ENCODE results near the gene POFUT1.

The POFUT1 gene

DNA sequence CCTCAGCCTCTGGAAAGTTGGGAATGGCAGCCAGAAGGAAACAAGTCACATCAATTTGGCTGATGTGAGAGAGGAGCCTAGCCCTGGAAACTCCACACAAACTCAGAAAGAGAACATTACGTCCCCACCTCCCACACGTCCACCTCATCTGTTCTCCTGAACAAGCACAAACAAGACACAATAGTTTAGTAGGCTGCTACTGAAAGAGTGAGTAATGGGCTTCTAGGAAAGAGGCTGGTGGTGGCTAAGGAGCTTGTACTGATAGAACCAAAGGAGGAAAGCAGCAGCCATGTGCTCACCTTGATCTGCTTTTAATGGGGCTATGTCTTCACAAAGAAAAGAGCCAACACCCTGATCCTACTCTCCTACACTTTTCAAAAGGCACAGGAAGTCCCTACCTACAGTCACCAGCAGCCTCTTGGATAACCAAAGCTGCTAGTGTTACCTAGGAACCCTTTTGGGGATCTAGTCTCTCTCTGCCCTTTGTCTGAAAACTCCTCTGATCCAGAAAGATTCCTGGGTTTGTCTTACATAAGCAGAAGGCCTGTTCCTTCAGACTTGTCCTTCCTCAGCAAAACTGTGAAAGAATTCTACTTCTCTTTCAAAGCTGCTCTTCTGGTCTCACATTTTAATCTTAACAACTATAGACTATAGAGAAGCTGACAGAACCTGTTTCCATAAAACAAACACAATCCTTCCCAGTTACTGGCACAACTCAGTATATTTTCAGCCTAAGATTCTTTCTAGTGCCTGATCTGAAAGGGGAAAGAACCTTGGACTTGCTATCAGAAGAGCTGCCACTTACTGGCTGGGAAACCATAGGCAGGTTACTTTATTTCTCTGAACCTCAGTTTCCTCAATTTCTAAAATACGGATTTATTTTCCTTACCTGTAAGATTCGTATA is 3.2 kb upstream of the POFUT1 start:
- WGBS, 2 donors (ENCODE audit: extremely low coverage in 2 of 2, insufficient read length in 2 of 2, insufficient replicate concordance in 1 of 2), result no CpG with 5 or more reads among the region's 4 CpGs
- H4K8ac ChIP-seq (ENCODE audit: low read depth, low read length), result no peak overlapping the region
- no peak overlapping the region for H2AFZ ChIP-seq (ENCODE audit: low read length)
- H3K27me3 ChIP-seq (ENCODE audit: control insufficient read depth in 3 of 3, insufficient read depth in 3 of 3, low read depth in 1 of 3, low read length in 3 of 3), result no peaks in the 10 kb centered on the region
- H2BK5ac ChIP-seq (ENCODE audit: low read length), result no peak overlapping the region
- H3K14ac ChIP-seq (ENCODE audit: low read length), result no peak overlapping the region
- no peak overlapping the region for H3K4ac ChIP-seq (ENCODE audit: low read length)
- H3K18ac ChIP-seq (ENCODE audit: low read length), result no peak overlapping the region
- no peak overlapping the region for H2BK15ac ChIP-seq (ENCODE audit: low read length)
- peaks cover 11 to 22% of the 10 kb centered on the region in 2 donors for H3K4me1 ChIP-seq (ENCODE audit: control insufficient read depth in 2 of 2, insufficient read depth in 1 of 2, low read depth in 1 of 2, low read length in 2 of 2)
- no peak overlapping the region for H3K27ac ChIP-seq (replicated peaks; ENCODE audit: low read length)
- peaks cover 22 to 64% of the 10 kb centered on the region in 2 donors for H3K36me3 ChIP-seq (replicated peaks in 1 of 2; ENCODE audit: control insufficient read depth in 2 of 2, insufficient read depth in 2 of 2, low read length in 2 of 2)
- DNase-seq (ENCODE audit: low spot score), result no peak
- H3K9me3 ChIP-seq (replicated peaks in 1 of 2; ENCODE audit: control insufficient read depth in 2 of 2, insufficient read depth in 1 of 2, low read depth in 1 of 2, low read length in 2 of 2), result no peaks in the 10 kb centered on the region
- no peak overlapping the region for H3K4me3 ChIP-seq (ENCODE audit: low read length in 2 of 2)
- peaks cover 7% of the 10 kb centered on the region for H3K79me1 ChIP-seq (ENCODE audit: low read depth, low read length)
- no peak overlapping the region for H2BK12ac ChIP-seq (ENCODE audit: low read length)
- H2BK120ac ChIP-seq (ENCODE audit: low read depth, low read length), result no peak overlapping the region
- H3K9ac ChIP-seq (ENCODE audit: low read depth, low read length, poor library complexity), result no peak overlapping the region
- no peak overlapping the region for H3K23ac ChIP-seq (ENCODE audit: low read depth, low read length, poor library complexity)
- H3K4me2 ChIP-seq (ENCODE audit: insufficient read depth, low read length, poor library complexity, severe bottlenecking), result no peak overlapping the region
- no peak overlapping the region for H2AK5ac ChIP-seq (ENCODE audit: low read depth, low read length)
- no peak overlapping the region for H4K91ac ChIP-seq (ENCODE audit: low read depth, low read length, poor library complexity)

DNA sequence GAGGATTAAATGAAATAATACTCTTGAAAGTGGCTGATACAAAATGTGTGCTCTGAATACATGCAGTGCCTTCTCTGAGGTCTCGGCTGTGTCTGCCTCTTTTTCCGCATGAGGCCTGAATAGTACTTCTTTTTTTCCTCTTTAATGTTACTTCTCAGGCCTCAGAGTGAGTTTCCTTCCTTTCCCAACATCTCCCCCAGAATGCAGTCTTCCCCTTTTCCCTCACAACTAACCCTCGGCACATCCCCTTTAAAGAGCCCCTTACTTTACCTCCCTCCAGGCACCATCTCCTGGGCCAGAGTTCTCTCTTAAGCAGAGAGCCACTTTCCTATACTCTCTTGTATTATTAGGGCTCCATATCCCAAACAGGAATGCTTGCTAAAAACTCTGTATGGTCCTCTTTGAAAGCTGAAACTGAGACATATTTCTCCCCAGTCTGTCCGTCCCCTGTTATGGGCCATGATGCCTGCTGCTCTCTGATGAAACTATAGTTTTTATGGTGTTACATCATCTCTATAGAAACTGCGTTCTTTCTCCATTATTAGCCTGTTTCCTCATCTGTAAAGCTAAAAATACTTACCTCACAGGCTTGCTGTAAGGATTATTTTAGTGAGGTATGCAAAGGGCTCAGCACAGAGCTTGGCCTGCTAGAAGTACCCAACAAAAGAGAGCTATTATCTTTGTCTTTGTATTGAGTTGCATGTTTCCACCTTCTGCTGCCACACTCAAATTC is 2.4 kb upstream of the POFUT1 start:
- no peak overlapping the region for H2AFZ ChIP-seq (ENCODE audit: low read length)
- H3K9me3 ChIP-seq (replicated peaks in 1 of 2; ENCODE audit: control insufficient read depth in 2 of 2, insufficient read depth in 1 of 2, low read depth in 1 of 2, low read length in 2 of 2), result no peaks in the 10 kb centered on the region
- no peak overlapping the region for H3K18ac ChIP-seq (ENCODE audit: low read length)
- H3K4me3 ChIP-seq (ENCODE audit: low read length in 2 of 2), result no peak overlapping the region
- H2BK12ac ChIP-seq (ENCODE audit: low read length), result no peak overlapping the region
- no peak overlapping the region for H3K4ac ChIP-seq (ENCODE audit: low read length)
- H2BK15ac ChIP-seq (ENCODE audit: low read length), result no peak overlapping the region
- H3K36me3 ChIP-seq (replicated peaks in 1 of 2; ENCODE audit: control insufficient read depth in 2 of 2, insufficient read depth in 2 of 2, low read length in 2 of 2), result peaks cover 22 to 64% of the 10 kb centered on the region in 2 donors
- no peak overlapping the region for H3K23ac ChIP-seq (ENCODE audit: low read depth, low read length, poor library complexity)
- WGBS, 2 donors (ENCODE audit: extremely low coverage in 2 of 2, insufficient read length in 2 of 2, insufficient replicate concordance in 1 of 2), result no CpG with 5 or more reads among the region's 5 CpGs
- H3K14ac ChIP-seq (ENCODE audit: low read length), result no peak overlapping the region
- no peaks in the 10 kb centered on the region for H3K27me3 ChIP-seq (ENCODE audit: control insufficient read depth in 3 of 3, insufficient read depth in 3 of 3, low read depth in 1 of 3, low read length in 3 of 3)
- H4K91ac ChIP-seq (ENCODE audit: low read depth, low read length, poor library complexity), result no peak overlapping the region
- H2BK120ac ChIP-seq (ENCODE audit: low read depth, low read length), result no peak overlapping the region
- no peak overlapping the region for H4K8ac ChIP-seq (ENCODE audit: low read depth, low read length)
- H3K27ac ChIP-seq (replicated peaks; ENCODE audit: low read length), result no peak overlapping the region
- H3K4me1 ChIP-seq (ENCODE audit: control insufficient read depth in 2 of 2, insufficient read depth in 1 of 2, low read depth in 1 of 2, low read length in 2 of 2), result peaks cover 11 to 22% of the 10 kb centered on the region in 2 donors
- peaks cover 7% of the 10 kb centered on the region for H3K79me1 ChIP-seq (ENCODE audit: low read depth, low read length)
- DNase-seq (ENCODE audit: low spot score), result no peak
- H2BK5ac ChIP-seq (ENCODE audit: low read length), result no peak overlapping the region
- peak overlapping the region; percentile 74 for H3K4me2 ChIP-seq (ENCODE audit: insufficient read depth, low read length, poor library complexity, severe bottlenecking)
- H2AK5ac ChIP-seq (ENCODE audit: low read depth, low read length), result no peak overlapping the region
- no peak overlapping the region for H3K9ac ChIP-seq (ENCODE audit: low read depth, low read length, poor library complexity)

DNA sequence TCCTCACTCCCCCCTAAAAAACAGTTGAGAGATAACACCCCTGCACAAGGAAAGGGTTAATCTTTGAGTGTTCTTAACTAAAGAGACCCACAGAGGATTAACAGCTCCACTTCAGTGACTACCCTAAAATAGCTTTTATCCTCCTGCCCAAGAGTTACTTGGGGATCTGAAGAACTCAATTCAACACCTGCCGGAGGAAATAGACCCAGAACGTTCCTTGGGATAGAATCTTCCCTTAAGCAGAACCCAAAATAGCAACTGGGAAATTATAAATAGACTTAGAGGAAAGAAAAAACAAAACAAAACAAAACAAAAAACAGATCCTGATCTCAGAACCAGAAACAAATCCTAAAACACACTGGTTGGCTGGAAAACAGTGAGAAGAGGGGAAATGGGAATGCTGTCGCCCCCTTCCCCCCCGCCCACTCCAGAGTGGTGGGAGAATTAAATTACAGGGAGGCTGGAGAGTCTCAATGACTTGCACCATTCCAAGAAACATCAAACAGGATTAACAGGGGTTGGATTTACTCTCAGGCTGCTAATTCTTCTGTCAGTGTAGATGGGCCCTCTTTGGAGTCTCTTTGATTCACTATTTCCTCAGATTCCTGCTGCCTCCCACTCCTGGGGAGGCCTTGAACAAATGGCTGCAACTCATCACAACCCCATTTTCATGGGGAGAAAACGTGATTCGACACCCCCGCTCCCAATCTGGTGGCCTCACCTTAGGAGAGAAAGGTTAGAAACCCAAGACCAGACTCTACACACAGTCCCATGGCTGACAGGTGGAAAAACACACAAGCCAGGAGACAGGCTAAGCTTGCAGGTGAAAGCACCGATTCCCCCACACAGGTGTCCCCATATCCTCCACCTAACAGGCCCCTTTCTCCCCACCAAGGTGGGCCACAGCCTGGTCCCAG is 1.6 kb upstream of the POFUT1 start:
- no CpG with 5 or more reads among the region's 8 CpGs for WGBS, 2 donors (ENCODE audit: extremely low coverage in 2 of 2, insufficient read length in 2 of 2, insufficient replicate concordance in 1 of 2)
- Histone ChIP-seq H3K36me3 (replicated peaks in 1 of 2; ENCODE audit: control insufficient read depth in 2 of 2, insufficient read depth in 2 of 2, low read length in 2 of 2) (peaks cover 21 to 64% of the 10 kb centered on the region in 2 donors), H3K27ac (replicated peaks; ENCODE audit: low read length) (peak overlapping the region; percentile 51), H3K4me2 (ENCODE audit: insufficient read depth, low read length, poor library complexity, severe bottlenecking) (peak overlapping the region; percentile 74), H3K4me3 (ENCODE audit: low read length in 2 of 2) (peak overlapping the region; percentile 97 to 99), H3K9ac (ENCODE audit: low read depth, low read length, poor library complexity) (no peak overlapping the region), H3K4ac (ENCODE audit: low read length) (no peak overlapping the region), H3K9me3 (replicated peaks in 1 of 2; ENCODE audit: control insufficient read depth in 2 of 2, insufficient read depth in 1 of 2, low read depth in 1 of 2, low read length in 2 of 2) (no peaks in the 10 kb centered on the region), H2AFZ (ENCODE audit: low read length) (no peak overlapping the region), H2BK120ac (ENCODE audit: low read depth, low read length) (no peak overlapping the region), H4K91ac (ENCODE audit: low read depth, low read length, poor library complexity) (no peak overlapping the region), H3K23ac (ENCODE audit: low read depth, low read length, poor library complexity) (no peak overlapping the region), H2BK15ac (ENCODE audit: low read length) (no peak overlapping the region), H3K27me3 (ENCODE audit: control insufficient read depth in 3 of 3, insufficient read depth in 3 of 3, low read depth in 1 of 3, low read length in 3 of 3) (no peaks in the 10 kb centered on the region), H3K79me1 (ENCODE audit: low read depth, low read length) (peaks cover 7% of the 10 kb centered on the region), H4K8ac (ENCODE audit: low read depth, low read length) (no peak overlapping the region), H3K4me1 (ENCODE audit: control insufficient read depth in 2 of 2, insufficient read depth in 1 of 2, low read depth in 1 of 2, low read length in 2 of 2) (peaks cover 11 to 22% of the 10 kb centered on the region in 2 donors), H2BK12ac (ENCODE audit: low read length) (no peak overlapping the region), H3K14ac (ENCODE audit: low read length) (no peak overlapping the region), H3K18ac (ENCODE audit: low read length) (peak overlapping the region; percentile 31), H2BK5ac (ENCODE audit: low read length) (peak overlapping the region; percentile 2), H2AK5ac (ENCODE audit: low read depth, low read length) (no peak overlapping the region)
- no peak for DNase-seq (ENCODE audit: low spot score)
